Endothelial cell of umbilical vein (primary cell): ENCODE data around the gene OR3A3. TPM values are rescaled to one million over a fixed set of nuclear protein-coding genes. Genes with fewer than 3 reads are reported as not detected.

Source experiments
- BruUV-seq: library from RNA; stranded (reverse); fragments of 400-500 nt; replicated peaks from 2 replicates; lab custom pipeline; 2021; lab: Mats Ljungman, UMichigan
- CTCF ChIA-PET: fragments of 300-600, 350-600 bp; sonication (Branson Sonifier 250); formaldehyde crosslinking; loops from one replicate; lab custom pipeline; 2021; ENCODE audit warnings: antibody characterized with exemption, inconsistent platforms; lab: Charles Lee
- POLR2A ChIA-PET: fragments of 300-600, 350-600 bp; sonication (Branson Sonifier 250); formaldehyde crosslinking; loops from one replicate; lab custom pipeline; 2021; ENCODE audit warnings: antibody characterized with exemption, inconsistent platforms; lab: Charles Lee
- DNase-seq: peaks from one replicate; pipeline ENCODE4 v3.0.0-alpha.2; 2011; ENCODE audit warnings: low read depth, low spot score
- FAIRE-seq: peaks from 2 replicates; lab custom pipeline; 2011; peaks lifted over from hg19 to GRCh38; lab: Jason Lieb, UNC
- H2AFZ ChIP-seq: 2 replicates; pipeline ENCODE4 v1.6.0; 2012; ENCODE audit warnings: low read depth, low read length, control low read depth, inconsistent platforms
- H3K27ac ChIP-seq: 2 replicates; pipeline ENCODE4 v1.5.1; 2011; ENCODE audit warnings: low read depth, mild to moderate bottlenecking, control low read depth, low read length, moderate library complexity; ENCODE audit not compliant: insufficient read depth
- H3K27me3 ChIP-seq, 2 experiments: 2 replicates each; pipeline versions ENCODE4 v1.6.0 to v1.6.1; 2011; ENCODE audit warnings: low read length in 2 of 2, mixed read lengths in 1 of 2; ENCODE audit not compliant: control insufficient read depth in 2 of 2, insufficient read depth in 2 of 2
- H3K36me3 ChIP-seq, 2 experiments: 2 replicates in 1 of 2; 3 replicates in 1 of 2; pipeline ENCODE4 v1.5.1; 2011; ENCODE audit warnings: low read length in 2 of 2, mild to moderate bottlenecking in 1 of 2, moderate library complexity in 1 of 2; ENCODE audit not compliant: control insufficient read depth in 2 of 2, insufficient read depth in 2 of 2; ENCODE audit errors: extremely low read depth in 1 of 2
- H3K4me1 ChIP-seq: 3 replicates; pipeline ENCODE4 v1.5.1; 2011; ENCODE audit warnings: mild to moderate bottlenecking, low read length; ENCODE audit not compliant: control insufficient read depth, insufficient read depth; ENCODE audit errors: extremely low read depth
- H3K4me2 ChIP-seq: 2 replicates; pipeline ENCODE4 v1.6.1; 2011; ENCODE audit warnings: low read length, control low read depth, mixed read lengths; ENCODE audit not compliant: insufficient read depth
- H3K4me3 ChIP-seq, 3 experiments: fragments of 200-600 bp in 1 of 3; sonication (generic), shearing (Covaris generic) in 1 of 3; replicated peaks in 1 of 3; 2 replicates each; pipeline ENCODE4 v1.5.1; 2011 to 2016; ENCODE audit warnings: control low read depth in 3 of 3, low read length in 3 of 3, mild to moderate bottlenecking in 2 of 3, inconsistent platforms in 1 of 3, low read depth in 1 of 3, moderate library complexity in 1 of 3; ENCODE audit not compliant: insufficient read depth in 1 of 3
- H3K79me2 ChIP-seq: 2 replicates; pipeline ENCODE4 v1.6.0; 2012; ENCODE audit warnings: low read length, inconsistent platforms; ENCODE audit not compliant: control insufficient read depth, insufficient read depth
- H3K9ac ChIP-seq: replicated peaks from 2 replicates; pipeline ENCODE3; 2011; ENCODE audit warnings: low read length, control low read depth; ENCODE audit not compliant: insufficient read depth; ENCODE audit errors: extremely low read depth
- H3K9me1 ChIP-seq: replicated peaks from 3 replicates; pipeline ENCODE4 v1.6.0; 2011; ENCODE audit warnings: mild to moderate bottlenecking, low read length; ENCODE audit not compliant: control insufficient read depth, insufficient read depth; ENCODE audit errors: extremely low read depth
- H3K9me3 ChIP-seq: replicated peaks from 2 replicates; pipeline ENCODE4 v1.5.1; 2012; ENCODE audit warnings: low read length, inconsistent platforms; ENCODE audit not compliant: control insufficient read depth, insufficient read depth
- H4K20me1 ChIP-seq: replicated peaks from 2 replicates; pipeline ENCODE3; 2011; ENCODE audit warnings: mild to moderate bottlenecking, low read length; ENCODE audit not compliant: control insufficient read depth, insufficient read depth; ENCODE audit errors: extremely low read depth
- EZH2 ChIP-seq: IDR thresholded peaks from 2 replicates; pipeline ENCODE4 v1.6.1; 2012; ENCODE audit warnings: borderline replicate concordance, low read depth, mild to moderate bottlenecking, moderate library complexity, low read length, inconsistent platforms; ENCODE audit not compliant: severe bottlenecking
- FOS ChIP-seq: IDR thresholded peaks from 2 replicates; pipeline ENCODE4 v1.6.1; 2011; ENCODE audit warnings: mild to moderate bottlenecking, low read length, moderate library complexity, borderline replicate concordance; ENCODE audit not compliant: insufficient read depth
- GATA2 ChIP-seq: IDR thresholded peaks from 2 replicates; pipeline ENCODE4 v1.7.0; 2011; ENCODE audit warnings: low read depth, mild to moderate bottlenecking, moderate library complexity, mixed read lengths, low read length; ENCODE audit not compliant: insufficient read length, insufficient read depth
- JUN ChIP-seq: IDR thresholded peaks from 2 replicates; pipeline ENCODE4 v1.6.1; 2011; ENCODE audit warnings: borderline replicate concordance, low read depth; ENCODE audit not compliant: insufficient read length, insufficient read depth
- MYC ChIP-seq: IDR thresholded peaks from one replicate; pipeline ENCODE4 v1.6.1; 2011; ENCODE audit warnings: mild to moderate bottlenecking, low read depth, low read length
- POLR2A ChIP-seq: IDR thresholded peaks from 2 replicates; pipeline ENCODE4 v1.6.1; 2012; ENCODE audit warnings: low read depth, mild to moderate bottlenecking, control low read depth, low read length
- POLR2AphosphoS5 ChIP-seq: IDR thresholded peaks from 2 replicates; pipeline ENCODE4 v1.6.1; 2012; ENCODE audit warnings: low read depth, mild to moderate bottlenecking, control low read depth, low read length, moderate library complexity; ENCODE audit not compliant: insufficient read depth
- dilution Hi-C: fragments of 300-500 bp; cut with MboI; formaldehyde crosslinking; loops from one replicate; pipeline ENCODE4 v1.15.0; 2019; ENCODE audit warnings: low sequenced_read_pairs; ENCODE audit not compliant: extremely low pct_ligation_motif_present
- intact Hi-C: fragments of 100-400 bp; cut with micrococcal nuclease; formaldehyde crosslinking; loops from one replicate; pipeline ENCODE4 v1.10.0; 2022
- polyA plus RNA-seq, 4 experiments: library from polyadenylated mRNA; depleted of rRNA in 3 of 4; stranded (reverse) in 3 of 4; unstranded in 1 of 4; fragments of >200 nt; gene quantifications; 2 replicates each; pipeline versions ENCODE4 v1.2.1 to v1.2.3, GENCODE V29; 2011 to 2012; ENCODE audit warnings: missing spikeins in 1 of 4
- total RNA-seq: library from RNA; stranded (reverse); gene quantifications from 2 replicates; pipeline ENCODE4 v1.2.3, GENCODE V29; 2021
- TF ChIP-seq, protein P1 (sequence below): IDR thresholded peaks from 2 replicates; pipeline ENCODE4 v1.6.1; 2011; ENCODE audit not compliant: insufficient read depth, insufficient read length
- TF ChIP-seq, protein P2 (sequence below), 2 donors: IDR thresholded peaks; 1 replicate in 1 of 2; 2 replicates in 1 of 2; pipeline ENCODE4 v1.5.1; 2011; ENCODE audit warnings: low read length in 2 of 2, mild to moderate bottlenecking in 2 of 2, moderate library complexity in 2 of 2, control low read depth in 1 of 2, inconsistent platforms in 1 of 2, low read depth in 1 of 2; ENCODE audit not compliant: insufficient read depth in 1 of 2; ENCODE audit errors: extremely low read depth in 1 of 2

OR3A3 gene
- total and polyA plus RNA-seq, 2 donors (not counting 3 experiments of a cell fraction or from before 2014, with no cell fraction given) = not detected

DNA sequence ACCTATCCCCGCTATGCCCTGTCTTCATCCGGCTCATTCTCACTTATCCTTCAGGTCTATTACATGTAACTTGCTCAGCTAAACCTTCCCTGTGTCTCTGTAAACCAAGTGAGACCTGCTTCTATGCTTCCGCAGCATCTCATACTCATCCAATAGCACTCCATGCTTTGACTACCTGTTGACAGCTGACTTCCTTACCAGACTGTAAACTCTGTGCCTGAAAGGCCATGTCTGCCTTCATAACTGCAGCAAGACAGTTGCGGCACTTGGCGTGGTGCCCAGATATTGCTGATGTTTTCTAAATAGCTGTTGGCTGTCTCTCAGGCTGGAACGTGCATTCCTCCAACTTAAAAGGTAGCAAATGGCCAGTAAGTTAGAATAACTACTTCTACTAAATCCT lies 11.1 kb upstream of the OR3A3 start:
- Histone ChIP-seq H3K9me1 (no peaks in the 10 kb centered on the region), H3K9ac (no peak overlapping the region), H3K79me2 (no peaks in the 10 kb centered on the region), H3K27me3 (no peaks in the 10 kb centered on the region), H3K4me1 (no peaks in the 10 kb centered on the region), H3K4me2 (no peak overlapping the region), H3K4me3 (no peak overlapping the region), H3K9me3 (no peaks in the 10 kb centered on the region), H2AFZ (no peak overlapping the region), H3K27ac (no peak overlapping the region), H4K20me1 (no peaks in the 10 kb centered on the region), H3K36me3 (no peaks in the 10 kb centered on the region)
- FAIRE-seq = no peak
- dilution Hi-C loops (no loop called here), intact Hi-C loops (no loop called here)
- BruUV-seq = no TSS peak
- no peak for DNase-seq
- CTCF ChIA-PET = no interaction called here
- POLR2A ChIA-PET = no interaction called here
- TF ChIP-seq GATA2 = no peak
- no peak for TF ChIP-seq POLR2AphosphoS5
- TF ChIP-seq, protein P1, sequence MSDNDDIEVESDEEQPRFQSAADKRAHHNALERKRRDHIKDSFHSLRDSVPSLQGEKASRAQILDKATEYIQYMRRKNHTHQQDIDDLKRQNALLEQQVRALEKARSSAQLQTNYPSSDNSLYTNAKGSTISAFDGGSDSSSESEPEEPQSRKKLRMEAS = no peak
- TF ChIP-seq FOS = no peak
- TF ChIP-seq JUN = no peak
- no peak for TF ChIP-seq POLR2A
- no peak for TF ChIP-seq MYC
- TF ChIP-seq, protein P2, sequence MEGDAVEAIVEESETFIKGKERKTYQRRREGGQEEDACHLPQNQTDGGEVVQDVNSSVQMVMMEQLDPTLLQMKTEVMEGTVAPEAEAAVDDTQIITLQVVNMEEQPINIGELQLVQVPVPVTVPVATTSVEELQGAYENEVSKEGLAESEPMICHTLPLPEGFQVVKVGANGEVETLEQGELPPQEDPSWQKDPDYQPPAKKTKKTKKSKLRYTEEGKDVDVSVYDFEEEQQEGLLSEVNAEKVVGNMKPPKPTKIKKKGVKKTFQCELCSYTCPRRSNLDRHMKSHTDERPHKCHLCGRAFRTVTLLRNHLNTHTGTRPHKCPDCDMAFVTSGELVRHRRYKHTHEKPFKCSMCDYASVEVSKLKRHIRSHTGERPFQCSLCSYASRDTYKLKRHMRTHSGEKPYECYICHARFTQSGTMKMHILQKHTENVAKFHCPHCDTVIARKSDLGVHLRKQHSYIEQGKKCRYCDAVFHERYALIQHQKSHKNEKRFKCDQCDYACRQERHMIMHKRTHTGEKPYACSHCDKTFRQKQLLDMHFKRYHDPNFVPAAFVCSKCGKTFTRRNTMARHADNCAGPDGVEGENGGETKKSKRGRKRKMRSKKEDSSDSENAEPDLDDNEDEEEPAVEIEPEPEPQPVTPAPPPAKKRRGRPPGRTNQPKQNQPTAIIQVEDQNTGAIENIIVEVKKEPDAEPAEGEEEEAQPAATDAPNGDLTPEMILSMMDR (IDR thresholded peaks at IDR 0.05; ENCODE audit: extremely low read depth in 1 of 2, insufficient read depth in 1 of 2, low read depth in 1 of 2, low read length in 2 of 2) = no peak
- TF ChIP-seq EZH2 = no peak
